Measurements from ENCODE around the gene GJA3. TPM values are rescaled to one million over a fixed set of nuclear protein-coding genes. Genes with fewer than 3 reads are reported as not detected.

The GJA3 gene
- total RNA-seq, 4 donors from 2014 or later: not detected

- no peak for TF ChIP-seq CTCF (IDR thresholded peaks at IDR 0.05; ENCODE audit: low read depth)
Measured at GRCh38 chr13:20193907-20194631, 33.2 kb upstream of the GJA3 start.

GRCh38 chr13:20193162-20193906 lies 32.5 kb upstream of the GJA3 start:
- TF ChIP-seq CTCF (IDR thresholded peaks at IDR 0.05; ENCODE audit: low read depth): no peak

GRCh38 chr13:20192836-20193161 lies 31.9 kb upstream of the GJA3 start, which contains the start of gene GJB2:
Gene GJB2 (minus strand): TSS chr13:20192938. CDS start chr13:20189581, 3,357 bp downstream.
- TF ChIP-seq CTCF (IDR thresholded peaks at IDR 0.05; ENCODE audit: low read depth): no peak

GRCh38 chr13:20192158-20192835 lies 31.4 kb upstream of the GJA3 start:
- TF ChIP-seq CTCF (IDR thresholded peaks at IDR 0.05; ENCODE audit: low read depth): no peak

- TF ChIP-seq CTCF (IDR thresholded peaks at IDR 0.05; ENCODE audit: low read depth): no peak
Measured at GRCh38 chr13:20191311-20192157, 30.7 kb upstream of the GJA3 start.

GRCh38 chr13:20190481-20191310 lies 29.8 kb upstream of the GJA3 start:
- TF ChIP-seq CTCF (IDR thresholded peaks at IDR 0.05; ENCODE audit: low read depth): no peak

All from subcutaneous adipose tissue (tissue), 4 donors.